IPS-20b (cell line): ENCODE results near the gene PRDM2.

Experiments
- H3K27ac ChIP-seq: one replicate; pipeline ENCODE4 v1.5.1; 2013; ENCODE audit warnings: low read length
- H3K27me3 ChIP-seq: 2 replicates; pipeline ENCODE4 v1.6.1; 2013; ENCODE audit warnings: mild to moderate bottlenecking, low read length, inconsistent platforms; ENCODE audit not compliant: insufficient read depth
- H3K36me3 ChIP-seq: 2 replicates; pipeline ENCODE4 v1.6.1; 2013; ENCODE audit warnings: low read depth, mild to moderate bottlenecking, inconsistent platforms, low read length, moderate library complexity; ENCODE audit not compliant: insufficient read depth
- H3K4me1 ChIP-seq: 2 replicates; pipeline ENCODE4 v1.6.1; 2013; ENCODE audit warnings: mild to moderate bottlenecking, control low read depth, inconsistent platforms, low read length, moderate library complexity; ENCODE audit not compliant: insufficient read depth
- H3K4me3 ChIP-seq: 2 replicates; pipeline ENCODE4 v1.5.1; 2013; ENCODE audit warnings: mild to moderate bottlenecking, low read length, inconsistent platforms
- H3K9ac ChIP-seq: 2 replicates; pipeline ENCODE4 v1.6.1; 2013; ENCODE audit warnings: low read depth, mild to moderate bottlenecking, inconsistent platforms, low read length, moderate library complexity
- H3K9me3 ChIP-seq: 2 replicates; pipeline ENCODE4 v1.6.1; 2013; ENCODE audit warnings: mild to moderate bottlenecking, low read depth, low read length, inconsistent platforms; ENCODE audit not compliant: insufficient read depth

PRDM2 gene

GRCh38 chr1:13797397-13797796 is 97.4 kb downstream of the PRDM2 start:
- 0 out of 2 replicates have a peak overlapping the region, but pooled peaks have one; percentile 1 for H3K4me3 ChIP-seq
- no peaks in the 10 kb centered on the region for H3K9me3 ChIP-seq
- H3K36me3 ChIP-seq, result no peaks in the 10 kb centered on the region
- H3K27me3 ChIP-seq, result no peaks in the 10 kb centered on the region
- no peak overlapping the region for H3K27ac ChIP-seq
- H3K9ac ChIP-seq, result no peak overlapping the region
- H3K4me1 ChIP-seq, result peaks cover 13% of the 10 kb centered on the region

- no peaks in the 10 kb centered on the region for H3K9me3 ChIP-seq
- peaks cover 13% of the 10 kb centered on the region for H3K4me1 ChIP-seq
- H3K27ac ChIP-seq, result no peak overlapping the region
- H3K4me3 ChIP-seq, result no peak overlapping the region
- H3K9ac ChIP-seq, result no peak overlapping the region
- no peaks in the 10 kb centered on the region for H3K36me3 ChIP-seq
- no peaks in the 10 kb centered on the region for H3K27me3 ChIP-seq
Observed at GRCh38 chr1:13798120-13798519, 98.1 kb downstream of the PRDM2 start.

GRCh38 chr1:13799502-13800283 is 99.7 kb downstream of the PRDM2 start:
- Histone ChIP-seq H3K4me1 (peaks cover 13% of the 10 kb centered on the region), H3K27me3 (no peaks in the 10 kb centered on the region), H3K9ac (no peak overlapping the region), H3K4me3 (no peak overlapping the region), H3K27ac (no peak overlapping the region), H3K9me3 (no peaks in the 10 kb centered on the region), H3K36me3 (no peaks in the 10 kb centered on the region)

GRCh38 chr1:13801232-13801631 is 101.2 kb downstream of the PRDM2 start:
- no peak overlapping the region for H3K9ac ChIP-seq
- no peaks in the 10 kb centered on the region for H3K9me3 ChIP-seq
- no peak overlapping the region for H3K4me3 ChIP-seq
- H3K27ac ChIP-seq, result no peak overlapping the region
- H3K36me3 ChIP-seq, result no peaks in the 10 kb centered on the region
- peaks cover 13% of the 10 kb centered on the region for H3K4me1 ChIP-seq
- H3K27me3 ChIP-seq, result no peaks in the 10 kb centered on the region

GRCh38 chr1:13801655-13802486 is 101.9 kb downstream of the PRDM2 start:
- H3K27me3 ChIP-seq, result no peaks in the 10 kb centered on the region
- no peaks in the 10 kb centered on the region for H3K9me3 ChIP-seq
- no peaks in the 10 kb centered on the region for H3K36me3 ChIP-seq
- H3K9ac ChIP-seq, result no peak overlapping the region
- H3K4me1 ChIP-seq, result peaks cover 13% of the 10 kb centered on the region
- no peak overlapping the region for H3K27ac ChIP-seq
- H3K4me3 ChIP-seq, result no peak overlapping the region

GRCh38 chr1:13802782-13803545 is 103.0 kb downstream of the PRDM2 start:
- H3K27me3 ChIP-seq, result no peaks in the 10 kb centered on the region
- no peak overlapping the region for H3K27ac ChIP-seq
- peaks cover 4% of the 10 kb centered on the region for H3K4me1 ChIP-seq
- no peaks in the 10 kb centered on the region for H3K9me3 ChIP-seq
- no peaks in the 10 kb centered on the region for H3K36me3 ChIP-seq
- no peak overlapping the region for H3K9ac ChIP-seq
- H3K4me3 ChIP-seq, result no peak overlapping the region

- no peak overlapping the region for H3K4me3 ChIP-seq
- H3K4me1 ChIP-seq, result no peaks in the 10 kb centered on the region
- no peak overlapping the region for H3K9ac ChIP-seq
- H3K9me3 ChIP-seq, result no peaks in the 10 kb centered on the region
- H3K36me3 ChIP-seq, result no peaks in the 10 kb centered on the region
- H3K27me3 ChIP-seq, result no peaks in the 10 kb centered on the region
- no peak overlapping the region for H3K27ac ChIP-seq
Observed at GRCh38 chr1:13803546-13804239, 103.7 kb downstream of the PRDM2 start.

GRCh38 chr1:13804240-13804633 is 104.2 kb downstream of the PRDM2 start:
- Histone ChIP-seq H3K4me1 (no peaks in the 10 kb centered on the region), H3K27ac (no peak overlapping the region), H3K9ac (no peak overlapping the region), H3K9me3 (no peaks in the 10 kb centered on the region), H3K36me3 (no peaks in the 10 kb centered on the region), H3K4me3 (no peak overlapping the region), H3K27me3 (no peaks in the 10 kb centered on the region)

- Histone ChIP-seq H3K27ac (no peak overlapping the region), H3K4me1 (no peaks in the 10 kb centered on the region), H3K9me3 (no peaks in the 10 kb centered on the region), H3K4me3 (no peak overlapping the region), H3K9ac (no peak overlapping the region), H3K27me3 (no peaks in the 10 kb centered on the region), H3K36me3 (no peaks in the 10 kb centered on the region)
Observed at GRCh38 chr1:13805431-13805830, 105.4 kb downstream of the PRDM2 start.

- no peaks in the 10 kb centered on the region for H3K9me3 ChIP-seq
- H3K4me1 ChIP-seq, result no peaks in the 10 kb centered on the region
- H3K27ac ChIP-seq, result no peak overlapping the region
- H3K36me3 ChIP-seq, result no peaks in the 10 kb centered on the region
- H3K27me3 ChIP-seq, result no peaks in the 10 kb centered on the region
- no peak overlapping the region for H3K4me3 ChIP-seq
- H3K9ac ChIP-seq, result no peak overlapping the region
Observed at GRCh38 chr1:13806108-13806507, 106.1 kb downstream of the PRDM2 start.

GRCh38 chr1:13807209-13807608 is 107.2 kb downstream of the PRDM2 start:
- H3K36me3 ChIP-seq, result no peaks in the 10 kb centered on the region
- H3K4me3 ChIP-seq, result no peak overlapping the region
- no peak overlapping the region for H3K9ac ChIP-seq

More at GRCh38 chr1:13807209-13807608, 107.2 kb downstream of the PRDM2 start:
- Histone ChIP-seq H3K27ac (no peak overlapping the region), H3K9me3 (no peaks in the 10 kb centered on the region), H3K4me1 (no peaks in the 10 kb centered on the region), H3K27me3 (no peaks in the 10 kb centered on the region)
